ENCODE measurements around the gene SRPK3.

SRPK3 gene

GRCh38 chrX:153769865-153770600 is 10.8 kb upstream of the SRPK3 start:
- H3K27me3 ChIP-seq (ENCODE audit: insufficient read depth, poor library complexity, severe bottlenecking), result no peaks in the 10 kb centered on the region
- TF ChIP-seq POLR2AphosphoS5 (IDR thresholded peaks at IDR 0.05; ENCODE audit: low read depth) (no peak), REST (IDR thresholded peaks at IDR 0.05; ENCODE audit: insufficient replicate concordance, low read depth) (no peak), GABPA (IDR thresholded peaks at IDR 0.05; ENCODE audit: low read depth) (no peak), SPI1 (IDR thresholded peaks at IDR 0.05; ENCODE audit: borderline replicate concordance, low read depth) (no peak)
- TF ChIP-seq, protein P1, sequence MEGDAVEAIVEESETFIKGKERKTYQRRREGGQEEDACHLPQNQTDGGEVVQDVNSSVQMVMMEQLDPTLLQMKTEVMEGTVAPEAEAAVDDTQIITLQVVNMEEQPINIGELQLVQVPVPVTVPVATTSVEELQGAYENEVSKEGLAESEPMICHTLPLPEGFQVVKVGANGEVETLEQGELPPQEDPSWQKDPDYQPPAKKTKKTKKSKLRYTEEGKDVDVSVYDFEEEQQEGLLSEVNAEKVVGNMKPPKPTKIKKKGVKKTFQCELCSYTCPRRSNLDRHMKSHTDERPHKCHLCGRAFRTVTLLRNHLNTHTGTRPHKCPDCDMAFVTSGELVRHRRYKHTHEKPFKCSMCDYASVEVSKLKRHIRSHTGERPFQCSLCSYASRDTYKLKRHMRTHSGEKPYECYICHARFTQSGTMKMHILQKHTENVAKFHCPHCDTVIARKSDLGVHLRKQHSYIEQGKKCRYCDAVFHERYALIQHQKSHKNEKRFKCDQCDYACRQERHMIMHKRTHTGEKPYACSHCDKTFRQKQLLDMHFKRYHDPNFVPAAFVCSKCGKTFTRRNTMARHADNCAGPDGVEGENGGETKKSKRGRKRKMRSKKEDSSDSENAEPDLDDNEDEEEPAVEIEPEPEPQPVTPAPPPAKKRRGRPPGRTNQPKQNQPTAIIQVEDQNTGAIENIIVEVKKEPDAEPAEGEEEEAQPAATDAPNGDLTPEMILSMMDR (IDR thresholded peaks at IDR 0.05; ENCODE audit: insufficient read depth, low read length), result no peak
- no peak overlapping the region for H3K27ac ChIP-seq (replicated peaks)
- no peak overlapping the region for H3K4me3 ChIP-seq (replicated peaks; ENCODE audit: insufficient read depth, low read length)
- DNase-seq (ENCODE audit: low read depth in 1 of 2, low spot score in 1 of 2), result no peak

DNA sequence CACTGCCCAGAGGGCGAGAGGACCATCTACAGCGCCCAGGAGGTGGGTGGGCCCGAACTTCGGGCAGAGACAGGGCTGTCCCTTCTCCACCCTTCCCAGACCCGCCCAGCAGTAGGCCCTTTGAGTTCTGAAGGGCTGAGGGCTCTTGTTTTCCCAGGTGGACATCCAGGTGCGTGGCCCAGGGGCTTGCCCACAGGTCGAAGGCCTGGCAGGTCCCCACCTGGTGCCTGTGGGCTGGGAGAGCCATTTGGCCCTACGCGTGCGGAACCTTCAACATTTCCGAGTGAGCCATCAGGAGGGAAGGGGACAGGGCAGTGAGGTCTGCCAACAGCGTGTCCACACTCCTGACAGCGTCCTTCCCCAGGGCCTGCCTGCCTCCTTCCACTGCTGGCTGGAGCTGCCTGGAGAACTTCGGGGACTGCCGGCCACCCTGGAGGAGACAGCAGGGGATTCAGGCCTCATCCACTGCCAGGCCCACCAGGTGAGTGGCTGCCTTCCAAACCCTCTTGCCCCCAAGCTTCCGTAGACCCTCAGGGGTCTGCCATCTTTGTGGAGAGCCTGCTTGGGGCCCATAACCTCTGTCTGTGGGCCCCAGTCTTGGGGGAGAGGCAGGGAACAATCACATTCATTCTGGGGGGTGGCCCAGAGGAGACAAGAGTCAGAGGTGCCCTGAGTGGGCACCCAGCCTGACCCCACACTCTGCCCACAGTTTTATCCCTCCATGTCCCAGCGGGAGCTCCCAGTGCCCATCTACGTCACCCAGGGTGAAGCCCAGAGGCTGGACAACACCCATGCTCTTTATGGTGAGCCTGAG is 10.0 kb upstream of the SRPK3 start:
- Histone ChIP-seq H3K4me3 (replicated peaks; ENCODE audit: insufficient read depth, low read length) (no peak overlapping the region), H3K27ac (replicated peaks) (no peak overlapping the region), H3K27me3 (ENCODE audit: insufficient read depth, poor library complexity, severe bottlenecking) (no peaks in the 10 kb centered on the region)
- TF ChIP-seq GABPA (IDR thresholded peaks at IDR 0.05; ENCODE audit: low read depth) (no peak), POLR2AphosphoS5 (IDR thresholded peaks at IDR 0.05; ENCODE audit: low read depth) (no peak), SPI1 (IDR thresholded peaks at IDR 0.05; ENCODE audit: borderline replicate concordance, low read depth) (no peak), REST (IDR thresholded peaks at IDR 0.05; ENCODE audit: insufficient replicate concordance, low read depth) (no peak)
- TF ChIP-seq, protein P1 (IDR thresholded peaks at IDR 0.05; ENCODE audit: insufficient read depth, low read length), result no peak
- DNase-seq (ENCODE audit: low read depth in 1 of 2, low spot score in 1 of 2), result no peak

- DNase-seq (ENCODE audit: low read depth in 1 of 2, low spot score in 1 of 2), result no peak
- H3K27ac ChIP-seq (replicated peaks), result no peak overlapping the region
- no peaks in the 10 kb centered on the region for H3K27me3 ChIP-seq (ENCODE audit: insufficient read depth, poor library complexity, severe bottlenecking)
- H3K4me3 ChIP-seq (replicated peaks; ENCODE audit: insufficient read depth, low read length), result no peak overlapping the region
- no peak for TF ChIP-seq GABPA (IDR thresholded peaks at IDR 0.05; ENCODE audit: low read depth)
- TF ChIP-seq REST (IDR thresholded peaks at IDR 0.05; ENCODE audit: insufficient replicate concordance, low read depth), result no peak
- no peak for TF ChIP-seq POLR2AphosphoS5 (IDR thresholded peaks at IDR 0.05; ENCODE audit: low read depth)
- no peak for TF ChIP-seq SPI1 (IDR thresholded peaks at IDR 0.05; ENCODE audit: borderline replicate concordance, low read depth)
- TF ChIP-seq, protein P1 (IDR thresholded peaks at IDR 0.05; ENCODE audit: insufficient read depth, low read length), result no peak
These were observed 9.2 kb upstream of the SRPK3 start for GRCh38 chrX:153771415-153772315.
